Measurements from ENCODE around the gene KLC1. TPM values are rescaled to one million over a fixed set of nuclear protein-coding genes. Genes with fewer than 3 reads are reported as not detected.

Gene KLC1
- total RNA-seq, 1 experiment from 2014 or later = 306 TPM

DNA sequence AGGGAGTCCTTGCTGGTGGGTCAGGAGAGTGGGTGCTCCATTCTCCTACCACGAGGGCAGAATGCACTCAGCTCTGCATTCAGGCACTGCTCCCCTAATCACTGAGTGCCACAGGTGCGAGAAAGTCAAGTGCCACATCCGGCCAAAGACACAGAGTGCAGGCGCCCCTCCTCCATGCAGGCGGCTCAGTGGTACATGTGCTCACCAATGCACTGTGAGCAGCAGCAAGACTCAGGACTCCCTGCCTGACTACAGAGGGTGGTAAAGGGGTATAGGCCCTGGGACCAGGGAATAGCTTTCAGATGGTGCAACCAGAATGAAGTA, 119.5 kb downstream of the KLC1 start:
- ChIA-PET CTCF (no interaction called here), POLR2A (ENCODE audit: unreplicated experiment) (no interaction called here)
- no peak for DNase-seq
- H3K27me3 ChIP-seq (ENCODE audit: low read length) = no peaks in the 10 kb centered on the region
- H3K9ac ChIP-seq (ENCODE audit: low read length) = no peak overlapping the region
- no TSS peak for BruUV-seq (replicated peaks)
- H3K36me3 ChIP-seq (ENCODE audit: low read depth, low read length) = no peaks in the 10 kb centered on the region; the same call in 1 of the 2 replicates
- H3F3A ChIP-seq (ENCODE audit: low read length, unreplicated experiment) = no peaks in the 10 kb centered on the region
- no peak for TF ChIP-seq EZH2phosphoT487 (IDR thresholded peaks at IDR 0.05; ENCODE audit: borderline replicate concordance, low read length)
- no peak for TF ChIP-seq EZH2 (IDR thresholded peaks at IDR 0.05; ENCODE audit: low read length, unreplicated experiment)
- no peak for TF ChIP-seq CTCF (conservative IDR thresholded peaks at IDR 0.05; ENCODE audit: low read depth, low read length)
- H2AFZ ChIP-seq (ENCODE audit: low read length) = no peak overlapping the region
- H3K4me2 ChIP-seq (ENCODE audit: low read length) = no peak overlapping the region
- no peak overlapping the region for H3K27ac ChIP-seq (ENCODE audit: low read length)
- H3K9me2 ChIP-seq (replicated peaks; ENCODE audit: low read length) = no peaks in the 10 kb centered on the region
- no peaks in the 10 kb centered on the region for H3K79me2 ChIP-seq (ENCODE audit: low read length)
- H3K4me1 ChIP-seq (ENCODE audit: insufficient read depth, low read length) = peaks cover 9% of the 10 kb centered on the region
- H3K9me3 ChIP-seq (ENCODE audit: low read length) = no peaks in the 10 kb centered on the region
- intact Hi-C loops (cut with micrococcal nuclease) = no loop called here
- no peaks in the 10 kb centered on the region for H4K20me1 ChIP-seq (ENCODE audit: low read length)
- no peak for ATAC-seq
- no peak overlapping the region for H3K4me3 ChIP-seq (ENCODE audit: low read length)

DNA sequence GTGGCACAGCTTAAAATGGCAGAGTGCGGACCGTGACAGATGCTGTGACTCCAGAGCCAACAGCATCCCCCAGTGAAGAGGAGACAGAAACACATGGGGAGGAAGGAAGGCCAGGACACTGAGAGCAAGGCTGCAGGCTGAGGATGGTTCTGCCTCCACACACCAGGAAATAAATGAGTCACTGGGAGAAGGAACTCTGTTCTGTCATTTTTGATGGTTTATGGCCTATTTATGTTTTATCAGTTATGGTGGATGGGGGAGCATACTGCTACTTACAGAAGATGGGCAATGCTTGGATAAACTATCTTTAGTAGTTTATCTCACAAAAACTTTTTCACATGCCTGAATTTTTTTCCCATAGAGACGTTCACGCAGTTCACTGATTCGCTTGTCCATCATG, 120.4 kb downstream of the KLC1 start:
- no peak; the same call in 1 of the 2 replicates for ATAC-seq
- no peaks in the 10 kb centered on the region for H4K20me1 ChIP-seq (ENCODE audit: low read length)
- TF ChIP-seq EZH2 (IDR thresholded peaks at IDR 0.05; ENCODE audit: low read length, unreplicated experiment) = no peak
- no peak for TF ChIP-seq CTCF (conservative IDR thresholded peaks at IDR 0.05; ENCODE audit: low read depth, low read length)
- TF ChIP-seq EZH2phosphoT487 (IDR thresholded peaks at IDR 0.05; ENCODE audit: borderline replicate concordance, low read length) = no peak
- POLR2A ChIA-PET (ENCODE audit: unreplicated experiment) = no interaction called here
- no peaks in the 10 kb centered on the region for H3K27me3 ChIP-seq (ENCODE audit: low read length)
- H3K4me3 ChIP-seq (ENCODE audit: low read length) = no peak overlapping the region
- BruUV-seq (replicated peaks) = no TSS peak
- CTCF ChIA-PET = no interaction called here
- no peak overlapping the region for H2AFZ ChIP-seq (ENCODE audit: low read length)
- no peaks in the 10 kb centered on the region for H3K9me3 ChIP-seq (ENCODE audit: low read length)
- no peaks in the 10 kb centered on the region for H3K79me2 ChIP-seq (ENCODE audit: low read length)
- H3K4me2 ChIP-seq (ENCODE audit: low read length) = no peak overlapping the region
- H3K9me2 ChIP-seq (replicated peaks; ENCODE audit: low read length) = no peaks in the 10 kb centered on the region
- intact Hi-C loops (cut with micrococcal nuclease) = no loop called here
- H3K27ac ChIP-seq (ENCODE audit: low read length) = no peak overlapping the region
- H3K36me3 ChIP-seq (ENCODE audit: low read depth, low read length) = no peaks in the 10 kb centered on the region; the same call in 1 of the 2 replicates
- no peaks in the 10 kb centered on the region for H3F3A ChIP-seq (ENCODE audit: low read length, unreplicated experiment)
- H3K4me1 ChIP-seq (ENCODE audit: insufficient read depth, low read length) = peaks cover 13% of the 10 kb centered on the region
- no peak for DNase-seq
- H3K9ac ChIP-seq (ENCODE audit: low read length) = no peak overlapping the region

DNA sequence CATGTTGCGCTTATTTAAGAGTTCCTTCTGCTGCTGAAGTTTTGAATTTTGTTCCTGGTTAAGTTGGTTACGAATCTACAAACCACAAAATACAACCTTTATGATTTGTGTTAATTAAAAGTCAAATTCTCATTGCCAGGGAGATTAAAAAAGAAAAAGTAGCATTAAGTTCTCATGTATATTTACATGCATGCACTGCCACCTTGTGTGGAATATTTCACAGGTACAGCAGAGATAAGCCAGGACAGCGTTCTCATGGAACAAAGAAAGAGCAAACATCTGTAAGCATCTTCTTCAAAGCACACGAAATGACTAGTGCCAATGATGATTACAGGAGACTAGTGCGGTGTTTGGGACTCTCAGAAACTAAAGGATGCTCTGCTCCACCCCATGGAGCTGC, 120.8 kb downstream of the KLC1 start:
- POLR2A ChIA-PET (ENCODE audit: unreplicated experiment) = no interaction called here
- no peak overlapping the region for H3K9ac ChIP-seq (ENCODE audit: low read length)
- no peak for DNase-seq
- no peak for ATAC-seq
- intact Hi-C loops (cut with micrococcal nuclease) = loop anchor here (10.0 kb wide), 1 partner anchor 55 kb away; no protein-coding TSS in a partner anchor
- no peaks in the 10 kb centered on the region for H3K9me3 ChIP-seq (ENCODE audit: low read length)
- no peak overlapping the region for H3K4me2 ChIP-seq (ENCODE audit: low read length)
- BruUV-seq (replicated peaks) = no TSS peak
- peak; percentile 26; the same call in 1 of the 2 replicates for TF ChIP-seq CTCF (conservative IDR thresholded peaks at IDR 0.05; ENCODE audit: low read depth, low read length)
- no peak for TF ChIP-seq EZH2 (IDR thresholded peaks at IDR 0.05; ENCODE audit: low read length, unreplicated experiment)
- no peak overlapping the region for H3K27ac ChIP-seq (ENCODE audit: low read length)
- H2AFZ ChIP-seq (ENCODE audit: low read length) = no peak overlapping the region
- H3K79me2 ChIP-seq (ENCODE audit: low read length) = no peaks in the 10 kb centered on the region
- H3K4me1 ChIP-seq (ENCODE audit: insufficient read depth, low read length) = peaks cover 13% of the 10 kb centered on the region
- CTCF ChIA-PET = no interaction called here
- no peaks in the 10 kb centered on the region for H3K9me2 ChIP-seq (replicated peaks; ENCODE audit: low read length)
- no peaks in the 10 kb centered on the region for H3F3A ChIP-seq (ENCODE audit: low read length, unreplicated experiment)
- no peaks in the 10 kb centered on the region for H3K27me3 ChIP-seq (ENCODE audit: low read length)
- no peak overlapping the region for H3K4me3 ChIP-seq (ENCODE audit: low read length)
- H3K36me3 ChIP-seq (ENCODE audit: low read depth, low read length) = no peaks in the 10 kb centered on the region; the same call in 1 of the 2 replicates
- H4K20me1 ChIP-seq (ENCODE audit: low read length) = no peaks in the 10 kb centered on the region

Other genes starting within 250 kb of the KLC1 start
- 69.9 and 73.4 TPM in 2 replicates for gene MARK3, start 243.8 kb upstream of the KLC1 start, total RNA-seq (2014; rRNA removed)
- 299 and 324 TPM in 2 replicates for gene CKB, start 106.4 kb upstream of the KLC1 start, total RNA-seq (2014; rRNA removed)
- gene TRMT61A, start 100.0 kb upstream of the KLC1 start, total RNA-seq (2014; rRNA removed) = 51.2 and 72.9 TPM in 2 replicates
- gene BAG5, start 66.6 kb upstream of the KLC1 start, total RNA-seq (2014; rRNA removed) = 28.1 and 33.0 TPM in 2 replicates
- 52.7 and 62.3 TPM in 2 replicates for gene COA8, start 66.3 kb upstream of the KLC1 start, total RNA-seq (2014; rRNA removed)
- gene XRCC3, start 86.2 kb downstream of the KLC1 start, total RNA-seq (2014; rRNA removed) = 61.3 and 80.3 TPM in 2 replicates
- gene ZFYVE21, start 86.6 kb downstream of the KLC1 start, total RNA-seq (2014; rRNA removed) = 47.2 and 50.1 TPM in 2 replicates
- gene PPP1R13B, start 218.4 kb downstream of the KLC1 start, total RNA-seq (2014; rRNA removed) = 13.0 and 16.4 TPM in 2 replicates

Data from PC-3 (cell line).